Ishikawa (cell line): ENCODE results near the gene RASL12.

Experiments used
- TEAD4 ChIP-seq: IDR thresholded peaks from 2 replicates; pipeline ENCODE4 v1.6.1; 2012
- TF ChIP-seq, protein P1 (sequence below): IDR thresholded peaks from 2 replicates; pipeline ENCODE4 v1.6.1; 2012

DNA sequence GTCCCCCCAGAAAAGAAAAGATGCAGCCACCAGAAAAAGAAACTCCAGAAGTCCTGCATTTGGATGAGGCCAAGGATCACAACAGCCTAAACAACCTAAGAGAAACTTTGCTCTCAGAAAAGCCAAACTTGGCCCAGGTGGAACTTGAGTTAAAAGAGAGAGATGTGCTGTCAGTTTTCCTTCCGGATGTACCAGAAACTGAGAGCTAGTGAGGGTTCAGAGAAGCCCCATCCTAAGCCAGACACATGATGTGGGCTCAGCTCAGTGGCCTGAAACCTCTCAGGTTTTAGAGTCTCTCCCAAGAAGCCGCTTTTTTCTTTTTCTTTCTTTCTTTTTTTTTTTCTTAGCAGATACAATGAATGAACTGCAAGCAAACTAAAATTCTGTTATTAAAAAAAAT, 14.8 kb downstream of the RASL12 start:
- TF ChIP-seq TEAD4 = no peak
- TF ChIP-seq, protein P1, sequence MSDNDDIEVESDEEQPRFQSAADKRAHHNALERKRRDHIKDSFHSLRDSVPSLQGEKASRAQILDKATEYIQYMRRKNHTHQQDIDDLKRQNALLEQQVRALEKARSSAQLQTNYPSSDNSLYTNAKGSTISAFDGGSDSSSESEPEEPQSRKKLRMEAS = no peak
